D341Med (cell line): Measurements from ENCODE around the gene LRRC73.
"Not testable (repeated sequence)": the region's sequence is repeated elsewhere in the genome, so short reads cannot be mapped to it uniquely, and the experiment has no call there.

Source experiments
- DNase-seq: peaks from one replicate; pipeline ENCODE4 v3.0.0; 2012; ENCODE audit warnings: low spot score

Gene LRRC73

DNA sequence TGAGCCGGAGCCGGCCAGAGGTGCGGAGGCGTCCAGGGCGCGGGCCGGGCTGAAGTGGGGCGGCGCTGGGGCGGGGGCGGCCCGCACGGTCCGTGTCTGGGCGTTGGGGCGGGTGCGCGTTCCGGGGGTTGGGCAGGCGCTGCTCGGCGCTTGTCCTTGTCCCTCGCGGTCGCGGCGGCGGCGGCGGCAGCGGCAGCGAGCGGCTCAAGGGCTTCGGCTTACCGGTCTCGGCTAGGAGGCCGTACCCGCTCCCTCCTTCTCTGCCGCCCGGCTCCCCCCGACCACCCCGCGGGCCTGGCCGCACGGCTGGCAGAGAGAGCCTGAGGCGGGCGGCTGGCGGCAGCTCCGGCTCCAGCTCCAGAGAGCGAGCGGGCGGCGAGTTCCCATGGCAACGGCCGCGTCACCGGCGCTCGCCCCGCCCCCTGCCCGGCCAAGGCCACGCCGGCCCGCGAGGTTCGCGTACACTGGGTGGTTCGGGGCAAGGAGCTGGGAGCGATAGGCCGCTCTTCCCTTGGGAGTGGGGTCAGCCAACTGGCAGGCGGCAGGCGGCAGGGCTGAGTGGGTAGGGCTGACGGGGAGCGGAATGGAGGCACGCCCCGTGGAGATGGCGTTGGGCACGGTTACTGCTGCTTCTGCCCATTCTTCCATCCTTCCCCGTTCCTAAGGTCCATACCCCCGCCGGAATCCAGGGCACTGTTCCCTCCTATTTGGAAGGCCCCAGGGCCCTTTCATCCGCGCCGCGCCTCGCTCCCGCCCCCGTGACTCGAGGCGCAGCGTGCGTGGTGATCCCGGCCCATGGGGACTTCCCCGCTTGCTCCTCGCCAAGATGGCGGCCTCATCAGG lies at the start of gene LRRC73:
Gene LRRC73 (minus strand): TSS at position 363 of the 843 bp plus-strand sequence. CDS start 561 bp downstream, outside the sequence.
- DNase-seq: peak; percentile 93

GRCh38 chr6:43559328-43559727 lies 49.2 kb upstream of the LRRC73 start:
- no peak for DNase-seq

- DNase-seq: not testable (repeated sequence)
Observed at GRCh38 chr6:43557620-43558019, 47.5 kb upstream of the LRRC73 start.

GRCh38 chr6:43547222-43547621 lies 37.1 kb upstream of the LRRC73 start:
- no peak for DNase-seq

GRCh38 chr6:43544461-43544860 lies 34.3 kb upstream of the LRRC73 start:
- DNase-seq: no peak

DNA sequence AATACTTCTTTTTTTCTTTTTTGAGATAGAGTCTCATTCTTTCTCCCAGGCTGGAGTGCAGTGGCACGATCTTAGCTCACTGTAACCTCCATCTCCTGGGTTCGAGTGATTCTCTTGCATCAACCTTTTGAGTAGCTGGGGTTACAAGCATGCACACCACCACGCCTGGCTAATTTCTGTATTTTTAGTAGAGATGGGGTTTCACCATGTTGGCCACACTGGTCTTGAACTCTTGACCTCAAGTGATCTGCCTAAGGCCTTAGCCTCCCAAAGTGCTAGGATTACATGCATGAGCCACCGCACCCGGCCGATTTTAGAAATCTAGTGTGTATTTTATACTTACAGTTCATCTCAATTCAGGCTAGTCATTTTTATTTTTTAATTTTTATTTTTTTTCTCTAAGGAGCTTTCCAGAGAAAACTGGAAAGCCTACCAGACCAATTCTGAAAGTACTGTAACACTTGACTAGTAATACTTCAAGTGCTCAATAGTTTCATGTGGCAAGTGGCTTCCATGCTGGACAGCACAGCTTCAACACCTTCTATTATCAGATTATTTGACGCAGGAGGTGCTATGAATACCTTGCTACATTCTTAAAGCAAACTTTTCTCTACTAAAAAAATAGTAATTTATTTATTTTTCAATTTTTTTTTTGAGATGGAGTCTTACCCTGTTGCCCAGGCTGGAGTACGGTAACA lies 31.8 kb upstream of the LRRC73 start:
- no peak for DNase-seq

GRCh38 chr6:43540507-43540906 lies 30.4 kb upstream of the LRRC73 start:
- no peak for DNase-seq

GRCh38 chr6:43539409-43539808 lies 29.3 kb upstream of the LRRC73 start:
- not testable (repeated sequence) for DNase-seq

GRCh38 chr6:43538986-43539385 lies 28.8 kb upstream of the LRRC73 start:
- not testable (repeated sequence) for DNase-seq

GRCh38 chr6:43532201-43532600 lies 22.1 kb upstream of the LRRC73 start:
- no peak for DNase-seq

DNA sequence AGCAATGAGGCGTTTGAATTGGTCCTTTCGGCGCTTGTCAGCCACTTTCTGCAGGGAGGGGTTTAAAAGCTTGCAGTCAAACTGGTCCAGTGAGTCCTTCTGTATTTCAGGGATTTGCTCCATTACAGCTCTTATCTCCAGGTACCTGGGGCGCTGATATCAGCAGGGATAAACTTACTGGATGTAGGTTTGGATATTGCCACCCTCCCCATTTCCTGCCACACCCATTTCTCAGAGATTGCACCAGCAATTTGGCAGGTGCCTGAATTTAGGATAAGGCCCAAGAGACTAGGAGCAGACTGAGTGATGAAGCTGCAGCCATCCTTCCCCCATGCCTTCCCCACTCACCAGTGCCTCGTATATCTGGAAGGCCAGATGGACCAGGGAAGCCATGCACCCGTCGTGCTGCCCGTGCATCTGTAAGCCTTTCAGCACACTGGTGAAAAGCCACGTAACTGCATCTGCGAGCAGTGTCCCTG lies 14.4 kb upstream of the LRRC73 start:
- DNase-seq: no peak

GRCh38 chr6:43523284-43523683 lies 13.1 kb upstream of the LRRC73 start:
- DNase-seq: no peak

DNA sequence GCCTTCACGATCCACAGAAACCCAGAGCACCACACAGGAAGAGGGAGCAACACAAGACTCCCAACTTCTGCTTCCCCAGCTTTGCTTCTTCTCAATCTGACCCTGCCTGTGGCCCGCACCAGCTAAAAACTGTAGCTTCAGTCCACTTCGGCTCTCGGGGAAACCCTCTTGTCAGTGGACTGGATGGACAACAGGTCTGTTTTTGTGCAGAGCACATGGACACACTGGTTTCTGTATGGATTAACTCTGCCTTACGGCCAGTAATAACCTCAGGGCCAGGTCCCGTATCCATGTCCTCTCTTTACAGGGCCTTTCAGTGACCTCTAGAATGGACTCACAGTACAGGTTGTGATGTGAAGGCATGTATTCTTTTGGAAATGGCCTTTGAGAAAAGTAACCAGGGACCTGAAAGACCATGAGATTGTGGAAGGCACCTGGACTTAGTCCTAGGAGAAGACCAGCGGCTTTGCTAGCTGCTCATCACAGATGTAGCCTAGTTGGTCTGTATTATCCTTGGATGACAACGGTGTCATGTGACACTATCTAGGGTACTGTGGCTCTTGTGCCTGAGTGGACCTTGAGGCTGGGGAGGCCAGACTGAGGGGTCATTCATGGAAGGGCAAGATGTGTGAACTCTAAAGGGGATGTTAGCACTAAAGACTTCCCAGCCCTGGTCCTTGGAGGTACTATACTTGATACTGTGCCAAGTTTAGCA lies 12.6 kb upstream of the LRRC73 start:
- no peak for DNase-seq

GRCh38 chr6:43521836-43522235 lies 11.7 kb upstream of the LRRC73 start:
- DNase-seq: no peak

GRCh38 chr6:43520097-43520496 lies 10.0 kb upstream of the LRRC73 start:
- DNase-seq: no peak

- DNase-seq: no peak
Observed at GRCh38 chr6:43517505-43518357, 7.6 kb upstream of the LRRC73 start.

- DNase-seq: peak; percentile 98
Observed at GRCh38 chr6:43516697-43517504, 6.8 kb upstream of the LRRC73 start, which contains the start of the genes POLR1C and YIPF3. Gene POLR1C, plus strand, starts transcription at chr6:43517089. Its CDS starts 21 bp downstream, at chr6:43517110. Gene YIPF3, minus strand, starts transcription at chr6:43516926. Its CDS starts 119 bp downstream, at chr6:43516807.

DNA sequence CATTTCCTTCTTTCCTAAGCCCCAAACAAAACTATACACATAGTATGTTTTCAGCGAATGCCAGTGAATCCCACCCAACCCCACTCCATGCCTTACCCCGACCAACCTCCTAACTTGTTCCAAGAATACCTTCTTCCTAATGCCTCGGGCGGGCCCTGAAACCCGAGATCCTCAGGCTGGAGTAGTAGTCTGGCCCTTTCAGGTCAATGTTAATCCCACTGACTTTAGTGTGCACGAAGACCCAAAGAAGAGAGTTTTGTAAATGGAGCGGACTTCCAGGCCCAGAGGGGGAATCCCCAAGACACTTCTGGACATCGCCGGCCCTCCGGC lies 6.2 kb upstream of the LRRC73 start:
- DNase-seq: no peak

- no peak for DNase-seq
Observed at GRCh38 chr6:43515808-43516207, 5.7 kb upstream of the LRRC73 start.

DNA sequence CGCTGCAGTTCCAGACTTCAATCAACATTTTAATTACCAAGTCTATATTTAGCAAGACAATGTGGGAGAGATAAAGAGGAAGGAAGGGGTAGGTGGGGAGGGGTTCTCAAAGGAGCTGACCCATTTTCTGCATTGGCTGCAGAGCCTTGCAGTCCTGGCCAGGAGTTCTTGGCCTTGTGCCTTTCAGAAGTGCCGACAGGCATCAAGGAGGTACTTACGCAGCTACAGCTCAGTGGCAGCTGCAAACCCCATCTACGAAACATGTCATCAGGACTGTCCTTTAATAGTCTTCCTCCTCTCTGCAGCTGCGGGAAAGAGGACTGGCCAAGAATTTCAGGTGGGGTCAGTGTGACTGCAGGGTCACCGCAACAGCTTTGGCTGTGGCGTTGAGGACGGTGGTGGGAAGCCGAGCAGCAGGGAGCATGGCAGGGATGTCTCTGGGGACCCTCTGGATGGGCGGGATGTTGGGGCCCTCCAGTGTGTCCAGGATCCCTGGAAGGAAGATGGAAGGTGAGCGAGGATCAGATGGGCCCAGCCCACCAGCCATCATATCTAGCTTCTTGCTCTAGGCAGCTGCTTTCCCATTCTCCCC lies 1.8 kb upstream of the LRRC73 start:
- no peak for DNase-seq
